Tongue (tissue), 2 donors: ENCODE measurements around the gene CLK4. TPM values are rescaled to one million over a fixed set of nuclear protein-coding genes. Genes with fewer than 3 reads are reported as not detected.

Experiments used
- DNase-seq: peaks from one replicate; pipeline ENCODE4 v3.0.0-alpha.2; 2015
- total RNA-seq: library from RNA; depleted of rRNA; stranded (reverse); fragments of >200 nt; gene quantifications from one replicate; pipeline ENCODE4 v1.2.3, GENCODE V29; 2014

CLK4 gene
- total RNA-seq, 1 donor from 2014 or later: 45.3 TPM

- no peak for DNase-seq
These were observed 10.7 kb upstream of the CLK4 start for GRCh38 chr5:178637356-178638074.

GRCh38 chr5:178632285-178632684 is 5.4 kb upstream of the CLK4 start:
- DNase-seq: no peak

GRCh38 chr5:178630951-178631350 is 4.1 kb upstream of the CLK4 start:
- DNase-seq: no peak

- no peak for DNase-seq
These were observed 3.7 kb upstream of the CLK4 start for GRCh38 chr5:178630475-178630930.

- no peak for DNase-seq
These were observed 379 bp upstream of the CLK4 start for GRCh38 chr5:178627259-178627598.

- DNase-seq: peak; percentile 30
These were observed 969 bp downstream of the CLK4 start for GRCh38 chr5:178625679-178626483.

GRCh38 chr5:178624631-178625546 is 2.0 kb downstream of the CLK4 start:
- peak; percentile 20 for DNase-seq

GRCh38 chr5:178622679-178623247 is 4.1 kb downstream of the CLK4 start:
- no peak for DNase-seq

- no peak for DNase-seq
These were observed 7.5 kb downstream of the CLK4 start for GRCh38 chr5:178619390-178619789.

GRCh38 chr5:178612299-178612698 is 14.6 kb downstream of the CLK4 start:
- no peak for DNase-seq

- DNase-seq: no peak
These were observed 20.6 kb downstream of the CLK4 start for GRCh38 chr5:178606269-178606668.

- DNase-seq: no peak
These were observed 21.1 kb downstream of the CLK4 start for GRCh38 chr5:178605788-178606187.

GRCh38 chr5:178602752-178603151 is 24.1 kb downstream of the CLK4 start:
- no peak for DNase-seq

GRCh38 chr5:178595750-178596149 is 31.1 kb downstream of the CLK4 start:
- DNase-seq: no peak

- DNase-seq: no peak
These were observed 31.7 kb downstream of the CLK4 start for GRCh38 chr5:178595150-178595549.

GRCh38 chr5:178590924-178591423 is 35.9 kb downstream of the CLK4 start:
- no peak for DNase-seq

- DNase-seq: peak; percentile 88
These were observed 36.5 kb downstream of the CLK4 start, which contains the start of gene COL23A1 for GRCh38 chr5:178590141-178590923. Gene COL23A1, minus strand, starts transcription at chr5:178590393.

GRCh38 chr5:178589180-178590140 is 37.4 kb downstream of the CLK4 start:
- peak; percentile 72 for DNase-seq

GRCh38 chr5:178588769-178589168 is 38.1 kb downstream of the CLK4 start:
- DNase-seq: no peak
